ENCODE measurements around the gene PDE10A.
"Not testable (repeated sequence)": the region's sequence is repeated elsewhere in the genome, so short reads cannot be mapped to it uniquely, and the experiment has no call there.

PDE10A gene

GRCh38 chr6:165519316-165519715 is 143.7 kb downstream of the PDE10A start:
- DNase-seq: no peak

- DNase-seq: no peak
These were observed 146.9 kb downstream of the PDE10A start for GRCh38 chr6:165515963-165516624.

DNA sequence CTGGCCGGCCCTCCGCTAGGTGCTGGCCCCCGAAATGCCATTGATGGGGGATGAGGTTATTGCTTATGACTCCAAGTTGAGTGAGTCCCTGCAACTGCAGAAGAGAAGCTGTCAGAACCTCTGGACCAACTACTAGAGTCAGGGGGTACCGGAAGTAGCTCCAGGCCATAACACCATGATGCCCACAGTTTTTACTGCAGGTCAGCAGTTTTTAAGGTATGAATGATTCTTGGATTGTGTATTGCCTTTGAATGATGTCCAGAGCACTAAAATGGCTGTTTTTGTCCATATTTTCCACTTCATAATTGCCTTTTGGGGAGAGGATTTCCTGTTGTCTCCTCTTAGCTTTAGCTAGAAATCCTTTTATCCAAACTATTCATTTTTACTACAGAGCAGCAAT is 148.4 kb downstream of the PDE10A start:
- no peak for DNase-seq

GRCh38 chr6:165511807-165512206 is 151.2 kb downstream of the PDE10A start:
- DNase-seq: no peak

GRCh38 chr6:165508321-165508869 is 154.6 kb downstream of the PDE10A start:
- no peak for DNase-seq

GRCh38 chr6:165506657-165507056 is 156.4 kb downstream of the PDE10A start:
- no peak for DNase-seq

- not testable (repeated sequence) for DNase-seq
These were observed 162.7 kb downstream of the PDE10A start for GRCh38 chr6:165500214-165500907.

- no peak for DNase-seq
These were observed 165.6 kb downstream of the PDE10A start for GRCh38 chr6:165497472-165497871.

- no peak for DNase-seq
These were observed 174.3 kb downstream of the PDE10A start for GRCh38 chr6:165488624-165489295.

DNA sequence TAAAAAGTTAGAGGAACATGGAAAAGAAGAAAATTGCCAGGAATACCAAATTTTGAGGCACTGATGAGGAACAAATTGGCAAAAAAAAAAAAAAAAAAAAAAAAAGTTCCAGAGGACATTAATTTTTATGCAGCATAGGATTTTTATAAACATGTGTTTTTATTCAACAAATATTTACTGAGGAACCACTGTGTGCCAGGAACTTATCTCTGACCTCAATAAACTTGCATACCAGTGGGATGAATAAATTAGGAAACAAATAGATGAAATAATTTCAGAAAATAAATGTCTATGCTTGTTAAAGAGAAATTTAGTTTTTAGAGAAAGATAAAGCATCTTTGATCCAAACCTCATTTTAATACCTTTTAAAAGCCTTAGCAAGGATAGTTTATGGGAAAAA is 175.1 kb downstream of the PDE10A start:
- no peak for DNase-seq

DNA sequence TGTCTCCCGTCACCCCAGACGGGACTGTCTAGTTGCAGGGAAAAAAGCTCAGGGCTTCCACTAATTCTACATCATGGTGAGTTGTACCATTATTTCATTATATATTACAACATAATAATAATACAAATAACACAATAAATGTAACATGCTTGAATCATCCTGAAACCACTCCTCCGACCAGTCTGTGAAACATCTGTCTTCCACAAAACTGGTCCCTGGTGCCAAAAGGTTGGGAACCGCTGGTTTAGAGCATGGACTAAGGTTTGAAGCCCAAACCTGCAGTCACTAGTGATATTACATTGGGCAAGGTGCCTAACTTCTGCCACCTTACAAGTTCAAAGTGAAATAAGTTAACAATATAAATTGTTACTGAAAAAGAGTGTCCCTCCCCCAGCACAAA is 175.7 kb downstream of the PDE10A start:
- DNase-seq: no peak

DNA sequence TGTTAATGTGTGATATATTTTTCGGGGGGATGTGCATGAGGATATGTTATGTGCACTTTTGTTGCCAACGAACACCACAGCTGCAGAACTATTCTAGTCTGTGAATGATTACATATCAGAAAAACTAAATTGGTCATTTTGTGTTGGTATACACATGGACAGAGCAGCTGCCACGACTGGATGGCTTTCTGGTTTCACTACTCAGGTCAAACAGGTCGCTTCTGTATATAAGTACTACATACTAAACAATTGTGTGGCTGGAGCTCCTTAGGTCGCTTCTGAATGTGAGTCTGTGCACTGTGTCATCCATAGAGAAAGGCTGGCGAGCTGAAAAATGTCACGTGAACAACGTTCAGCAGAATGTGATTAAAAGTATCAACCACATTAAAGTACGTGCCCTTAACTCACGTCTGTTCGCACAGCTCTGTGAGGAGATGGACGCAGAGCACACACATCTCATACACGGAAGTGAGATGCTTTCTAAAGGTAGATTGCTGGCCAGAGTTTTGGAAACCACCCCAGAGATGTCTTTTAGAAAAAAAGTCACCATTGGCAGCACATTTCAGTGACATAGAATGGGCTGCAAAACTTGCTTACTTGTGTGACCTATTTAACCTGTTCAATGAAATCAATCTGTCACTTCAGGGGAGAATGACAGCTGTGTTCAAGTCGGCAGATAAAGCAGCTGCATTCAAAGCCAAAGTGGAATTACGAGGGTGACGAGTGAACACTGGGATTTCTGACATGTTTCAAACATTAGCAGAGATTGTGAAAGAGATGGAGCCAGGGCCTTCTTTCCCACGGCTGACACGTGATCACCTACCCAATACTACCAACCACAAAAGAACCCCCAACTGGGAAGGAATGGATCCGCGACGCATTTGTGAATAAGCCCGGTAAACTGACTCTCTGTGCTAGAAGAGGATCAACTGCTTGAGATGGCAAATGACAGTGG is 176.6 kb downstream of the PDE10A start:
- DNase-seq: no peak

DNA sequence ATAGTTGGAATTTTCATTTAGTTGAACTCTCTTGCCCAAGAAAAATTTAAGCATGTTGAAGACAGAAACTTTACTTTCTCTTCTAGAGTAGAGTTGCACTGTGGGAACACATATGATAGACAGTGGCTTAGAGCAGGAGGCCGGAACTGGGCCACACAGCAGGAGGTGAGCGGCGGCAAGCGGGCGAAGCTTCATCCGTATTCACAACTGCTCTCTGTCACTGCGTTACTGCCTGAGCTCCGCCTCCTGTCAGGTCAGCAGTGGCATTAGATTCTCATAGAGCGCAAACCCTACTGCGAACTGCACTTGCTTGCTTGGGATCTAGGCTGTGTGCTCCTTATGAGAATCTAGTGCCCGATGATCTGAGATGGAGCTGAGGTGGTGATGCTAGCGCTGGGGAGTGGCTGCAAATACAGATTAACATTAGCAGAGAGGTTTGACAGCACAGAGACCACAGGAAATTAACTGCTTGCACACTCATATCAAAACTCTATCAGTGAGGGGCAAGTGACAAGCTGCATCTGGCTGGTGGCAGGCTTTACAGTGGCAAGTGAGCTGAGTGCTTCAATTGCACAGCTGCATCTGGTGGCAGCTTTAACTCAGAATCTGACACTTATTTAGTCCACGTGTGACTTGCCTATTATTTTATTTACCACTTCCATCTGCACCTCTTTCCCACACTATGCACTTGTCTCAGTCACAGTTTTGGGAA is 178.7 kb downstream of the PDE10A start:
- DNase-seq: no peak

DNA sequence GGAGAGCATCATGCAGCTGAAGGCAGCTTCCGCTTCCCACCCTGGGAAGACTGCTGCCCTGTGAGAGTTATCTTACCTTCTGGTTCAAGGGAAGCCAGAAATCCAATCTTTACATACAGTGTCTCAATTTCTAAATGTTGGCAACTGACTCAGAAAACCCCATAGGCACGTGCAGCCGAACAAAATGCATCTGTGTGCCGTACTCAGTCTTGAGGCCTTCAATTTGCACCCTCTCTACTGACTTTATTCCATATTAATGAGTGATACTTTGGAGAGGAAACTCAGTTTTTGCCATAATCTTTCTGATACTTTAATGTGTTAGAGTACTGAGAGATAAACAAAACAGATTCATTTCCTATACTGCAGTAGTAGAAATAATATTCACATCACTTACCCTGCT is 181.1 kb downstream of the PDE10A start:
- DNase-seq: no peak

DNA sequence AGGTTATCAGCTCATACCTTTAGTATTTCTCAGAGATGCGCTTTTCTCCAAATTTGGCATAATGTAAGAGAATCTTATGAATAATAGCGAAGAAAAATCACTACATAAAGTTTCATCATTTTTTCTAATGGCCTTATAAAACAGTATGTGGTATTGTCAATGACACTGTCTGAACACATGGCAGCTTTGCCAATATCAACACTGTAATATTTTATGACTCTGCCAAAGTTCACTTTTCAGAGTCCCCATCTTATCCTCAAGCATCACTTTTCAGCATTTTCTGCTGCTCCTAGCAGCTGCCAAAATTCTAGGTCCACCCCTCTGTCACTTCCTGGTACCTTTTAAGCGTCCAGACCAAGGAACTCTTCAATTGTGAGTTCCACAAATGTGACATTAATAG is 182.1 kb downstream of the PDE10A start:
- no peak for DNase-seq

DNA sequence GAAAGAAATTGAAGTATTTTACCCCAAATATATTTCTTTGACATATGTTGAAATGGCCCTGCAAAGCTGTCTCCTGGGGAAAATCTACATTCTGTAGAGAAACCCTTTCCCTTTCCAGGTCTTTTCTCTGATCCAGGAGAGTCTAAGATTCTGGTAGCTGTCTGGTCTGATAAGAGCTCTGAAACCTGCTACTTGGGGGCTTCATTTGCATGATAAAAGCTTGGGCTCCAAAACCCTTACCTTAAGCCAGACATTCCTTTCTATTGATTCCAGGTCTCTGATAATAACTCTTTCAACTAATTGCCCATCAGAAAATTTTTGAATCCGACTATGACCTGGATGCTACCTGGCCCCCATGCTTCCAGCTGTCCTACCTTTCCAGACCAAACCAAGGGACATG is 184.5 kb downstream of the PDE10A start:
- no peak for DNase-seq

GRCh38 chr6:165469483-165469882 is 193.6 kb downstream of the PDE10A start:
- no peak for DNase-seq

DNA sequence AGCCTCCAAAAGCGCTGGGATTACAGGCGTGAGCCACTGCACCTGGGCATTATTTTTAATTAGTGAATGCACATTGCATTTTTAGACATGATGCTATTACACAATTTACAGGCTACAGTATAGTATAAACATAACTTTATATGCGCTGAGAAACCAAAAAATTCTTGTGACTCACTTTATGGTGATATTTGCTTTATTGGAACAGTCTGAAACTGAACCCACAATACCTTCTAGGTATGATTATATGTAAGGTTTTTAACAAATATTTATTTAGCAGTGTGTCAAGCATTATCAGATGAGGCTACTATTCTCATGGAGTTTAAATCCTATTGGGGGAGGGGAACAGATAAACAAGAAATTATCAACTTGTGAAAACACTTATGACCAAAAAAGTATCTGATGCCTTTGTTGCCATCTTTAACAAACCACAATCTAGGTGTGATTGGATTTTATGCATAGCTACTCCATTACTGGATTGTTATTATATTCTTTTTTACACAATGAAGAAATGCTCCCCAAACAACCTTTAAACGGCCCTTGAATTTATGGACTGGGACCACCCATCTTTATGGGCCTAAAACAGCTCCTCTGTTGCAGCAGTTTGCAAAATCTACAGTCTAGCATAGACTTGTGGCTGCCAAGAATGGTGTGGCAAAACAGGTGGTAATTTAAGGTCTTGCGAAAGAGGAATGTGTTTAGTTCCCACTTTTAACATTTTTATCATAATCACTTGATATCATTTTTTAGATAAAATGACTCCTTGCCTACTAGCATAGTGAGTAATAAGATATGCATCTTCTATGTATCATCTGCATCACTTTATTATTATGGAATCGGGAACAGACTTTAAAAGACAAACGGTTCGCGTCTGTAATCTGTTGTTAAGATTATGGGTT is 194.5 kb downstream of the PDE10A start:
- no peak for DNase-seq

DNA sequence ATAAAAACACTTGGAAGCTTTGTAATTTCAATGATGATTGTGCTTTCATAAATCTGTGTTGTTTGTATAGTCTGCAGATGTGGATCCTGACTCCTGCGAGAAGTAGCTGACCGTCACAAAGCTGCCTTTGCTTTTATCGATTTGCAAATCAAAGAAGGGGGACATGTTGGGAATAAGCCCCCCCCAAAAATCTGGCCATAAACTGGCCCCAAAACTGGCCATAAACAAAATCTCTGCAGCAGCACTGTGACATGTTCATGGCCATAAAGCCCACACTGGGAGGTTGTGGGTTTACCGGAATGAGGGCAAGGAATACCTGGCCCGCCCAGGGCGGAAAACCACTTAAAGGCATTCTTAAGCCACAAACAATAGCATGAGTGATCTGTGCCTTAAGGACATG is 199.5 kb downstream of the PDE10A start:
- DNase-seq: not testable (repeated sequence)

GRCh38 chr6:165459605-165460301 is 203.3 kb downstream of the PDE10A start:
- not testable (repeated sequence) for DNase-seq

All from NCI-H187 treated with DMSO at 0.1 percent for 48 hours (cell line).